ENCODE measurements around the gene AGPAT1. TPM values are rescaled to one million over a fixed set of nuclear protein-coding genes. Genes with fewer than 3 reads are reported as not detected.
"Not testable (repeated sequence)": the region's sequence is repeated elsewhere in the genome, so short reads cannot be mapped to it uniquely, and the experiment has no call there.

AGPAT1 gene
- total RNA-seq, 2 experiments from 2014 or later, result 30.4 to 30.5 TPM

DNA sequence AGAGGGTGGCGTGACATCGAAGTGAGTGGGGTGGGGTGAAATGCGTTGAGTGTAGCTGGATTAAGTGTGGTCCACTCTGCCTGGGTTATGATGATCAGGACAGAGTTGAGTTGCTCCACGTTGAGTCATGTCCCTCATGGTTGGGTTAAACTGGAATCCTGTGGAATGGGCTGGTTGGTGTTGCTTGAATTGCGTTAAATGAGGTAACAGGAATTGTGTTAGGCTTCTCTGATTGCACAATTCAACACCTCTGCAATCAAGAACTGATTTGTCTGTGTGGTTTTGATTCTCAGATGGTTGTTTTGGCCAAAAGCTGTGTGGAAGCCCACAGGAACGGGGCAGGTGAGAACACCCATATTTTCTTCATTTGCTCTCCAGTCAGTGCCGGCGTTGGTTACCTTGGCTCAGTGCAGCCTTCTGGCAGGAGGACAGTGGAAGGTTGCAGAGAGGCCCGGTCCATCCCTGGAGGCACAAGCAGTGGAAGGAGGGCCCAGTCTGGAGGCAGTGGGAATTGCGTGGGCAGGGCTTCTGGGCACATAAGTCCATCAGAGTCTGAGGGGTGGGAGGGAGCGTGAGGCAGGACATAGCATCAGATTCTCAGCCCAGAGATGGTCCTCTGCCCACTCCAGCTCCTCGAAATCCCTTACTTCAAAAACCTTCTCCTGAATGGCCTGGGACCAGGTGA is 36.3 kb upstream of the AGPAT1 start:
- no peaks in the 10 kb centered on the region for H3K27me3 Mint-ChIP-seq
- H3K27ac Mint-ChIP-seq, result no peak overlapping the region
- intact Hi-C loops (cut with DNase I, micrococcal nuclease), result no loop called here
- H3K4me3 Mint-ChIP-seq, result no peak overlapping the region
- H3K36me3 Mint-ChIP-seq (ENCODE audit: low read depth), result no peaks in the 10 kb centered on the region
- ChIA-PET POLR2A (no interaction called here), CTCF (no interaction called here)
- DNase-seq, result no peak
- H3K9me3 Mint-ChIP-seq (ENCODE audit: low read depth), result no peaks in the 10 kb centered on the region
- no peaks in the 10 kb centered on the region for H3K4me1 Mint-ChIP-seq
- no peak for ATAC-seq

DNA sequence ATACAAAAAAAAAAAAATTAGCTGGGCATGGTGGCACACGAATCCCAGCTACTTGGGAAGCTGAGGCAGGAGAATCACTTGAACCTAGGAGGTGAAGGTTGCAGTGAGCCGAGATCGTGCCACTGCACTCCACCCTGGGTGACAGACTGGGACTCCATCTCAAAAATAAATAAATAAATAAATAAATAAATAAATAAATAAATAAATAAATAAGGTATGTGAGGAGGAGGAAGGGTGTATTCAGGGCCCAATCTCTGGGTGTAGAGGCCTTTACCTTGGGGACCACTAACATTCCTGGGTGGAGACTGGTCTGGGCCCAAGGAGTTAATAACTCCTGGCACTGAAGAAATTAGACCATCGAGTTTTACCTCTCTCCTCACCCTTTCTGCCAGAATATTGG is 35.5 kb upstream of the AGPAT1 start:
- DNase-seq; H3K9me3 Mint-ChIP-seq (ENCODE audit: low read depth); H3K36me3 Mint-ChIP-seq (ENCODE audit: low read depth); CTCF ChIA-PET; POLR2A ChIA-PET; H3K4me1 Mint-ChIP-seq; H3K4me3 Mint-ChIP-seq; intact Hi-C loops (cut with DNase I, micrococcal nuclease); H3K27me3 Mint-ChIP-seq; ATAC-seq; H3K27ac Mint-ChIP-seq: not testable (repeated sequence)

DNA sequence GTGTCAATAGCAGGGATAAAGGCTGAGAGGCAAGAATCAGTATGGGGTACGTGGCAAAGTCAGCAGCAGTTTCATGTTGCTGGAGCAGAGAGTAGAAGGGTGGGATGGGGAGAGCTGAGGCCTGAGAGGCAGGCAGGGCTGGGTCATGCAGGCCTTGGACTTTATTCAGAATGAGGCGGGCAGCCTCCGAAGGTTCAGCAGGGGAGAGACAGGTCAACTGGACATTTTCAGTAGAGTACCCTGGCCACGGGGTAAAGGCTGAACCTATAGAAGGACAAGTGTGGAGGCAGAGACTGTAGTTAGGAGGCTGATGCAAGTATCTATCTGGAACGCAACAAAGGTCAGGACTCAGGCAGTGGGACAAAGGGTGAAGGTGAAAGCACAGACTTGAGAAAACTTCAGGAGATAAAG is 34.3 kb upstream of the AGPAT1 start:
- Mint-ChIP-seq H3K9me3 (ENCODE audit: low read depth) (no peaks in the 10 kb centered on the region), H3K36me3 (ENCODE audit: low read depth) (no peaks in the 10 kb centered on the region), H3K27ac (no peak overlapping the region), H3K4me1 (no peaks in the 10 kb centered on the region), H3K27me3 (no peaks in the 10 kb centered on the region), H3K4me3 (no peak overlapping the region)
- ChIA-PET CTCF (no interaction called here), POLR2A (interaction anchor here (0.7 kb wide), 1 partner anchor 13 kb away, joined by 3 read pairs; no protein-coding TSS in a partner anchor)
- DNase-seq, result no peak
- no peak for ATAC-seq
- intact Hi-C loops (cut with DNase I, micrococcal nuclease), result no loop called here

GRCh38 chr6:32208996-32209395 is 33.1 kb upstream of the AGPAT1 start:
- no peak for ATAC-seq
- Mint-ChIP-seq H3K36me3 (ENCODE audit: low read depth) (no peaks in the 10 kb centered on the region), H3K4me3 (no peak overlapping the region), H3K4me1 (no peaks in the 10 kb centered on the region), H3K27me3 (no peaks in the 10 kb centered on the region), H3K27ac (no peak overlapping the region), H3K9me3 (ENCODE audit: low read depth) (no peaks in the 10 kb centered on the region)
- DNase-seq, result no peak
- intact Hi-C loops (cut with DNase I, micrococcal nuclease), result no loop called here
- POLR2A ChIA-PET, result no interaction called here
- CTCF ChIA-PET, result no interaction called here

GRCh38 chr6:32204268-32204715 is 28.4 kb upstream of the AGPAT1 start:
- ChIA-PET POLR2A (no interaction called here), CTCF (no interaction called here)
- ATAC-seq (no peak), DNase-seq (no peak)
- intact Hi-C loops (cut with DNase I, micrococcal nuclease), result no loop called here
- Mint-ChIP-seq H3K36me3 (ENCODE audit: low read depth) (no peaks in the 10 kb centered on the region), H3K4me1 (no peaks in the 10 kb centered on the region), H3K4me3 (no peak overlapping the region), H3K9me3 (ENCODE audit: low read depth) (no peaks in the 10 kb centered on the region), H3K27me3 (no peaks in the 10 kb centered on the region), H3K27ac (no peak overlapping the region)

DNA sequence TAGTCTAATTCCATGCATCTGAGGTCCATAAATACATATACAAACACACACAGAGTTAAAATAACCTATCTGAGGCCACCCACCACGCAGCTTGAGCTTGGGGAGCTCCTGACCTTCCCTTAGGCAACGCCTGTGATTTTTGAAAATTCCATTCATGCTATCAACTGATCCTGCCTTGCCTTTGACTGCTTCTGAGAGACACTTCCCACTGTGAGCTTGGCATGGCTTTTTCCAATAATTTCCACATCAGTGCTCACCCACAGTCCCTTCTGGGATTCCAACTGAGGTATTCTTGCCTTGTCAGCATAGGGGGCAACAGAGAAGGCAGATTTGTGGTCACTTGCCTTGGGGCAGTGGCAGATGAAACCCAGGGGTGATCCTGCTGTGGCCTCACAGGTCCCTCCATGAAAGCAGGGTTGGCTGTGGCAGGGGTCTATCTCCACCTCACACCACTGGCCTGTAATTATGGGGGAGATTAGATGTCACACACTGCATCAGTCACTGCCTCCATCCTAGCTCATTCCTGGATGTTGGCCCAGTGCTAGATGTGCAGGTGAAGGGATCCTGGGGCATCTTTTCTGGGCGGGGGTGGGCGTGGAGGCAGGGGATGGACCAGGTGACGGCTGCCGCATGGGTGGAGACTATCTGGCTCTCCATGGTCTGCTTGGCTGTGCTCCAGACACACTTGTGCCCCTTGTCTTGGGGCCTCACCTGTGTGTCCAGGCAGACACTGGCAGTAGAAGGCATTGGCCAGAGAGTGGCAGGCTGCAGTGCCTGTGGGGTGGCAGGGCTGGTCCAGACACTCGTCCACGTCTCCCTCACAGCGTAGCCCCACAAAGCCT is 27.8 kb upstream of the AGPAT1 start:
- no peaks in the 10 kb centered on the region for H3K9me3 Mint-ChIP-seq (ENCODE audit: low read depth)
- ATAC-seq (no peak), DNase-seq (no peak)
- POLR2A ChIA-PET, result no interaction called here
- intact Hi-C loops (cut with DNase I, micrococcal nuclease), result no loop called here
- H3K36me3 Mint-ChIP-seq (ENCODE audit: low read depth), result no peaks in the 10 kb centered on the region
- H3K4me1 Mint-ChIP-seq, result no peaks in the 10 kb centered on the region
- H3K27ac Mint-ChIP-seq, result no peak overlapping the region
- no peak overlapping the region for H3K4me3 Mint-ChIP-seq
- no peaks in the 10 kb centered on the region for H3K27me3 Mint-ChIP-seq
- CTCF ChIA-PET, result interaction anchor here (0.7 kb wide), 1 partner anchor 395 kb away, joined by 3 read pairs; no protein-coding TSS in a partner anchor

GRCh38 chr6:32202186-32202585 is 26.3 kb upstream of the AGPAT1 start:
- no peaks in the 10 kb centered on the region for H3K27me3 Mint-ChIP-seq
- ATAC-seq, result no peak
- no peak overlapping the region for H3K4me3 Mint-ChIP-seq
- intact Hi-C loops (cut with DNase I, micrococcal nuclease), result no loop called here
- no peaks in the 10 kb centered on the region for H3K36me3 Mint-ChIP-seq (ENCODE audit: low read depth)
- ChIA-PET POLR2A (no interaction called here), CTCF (no interaction called here)
- no peak for DNase-seq
- no peaks in the 10 kb centered on the region for H3K4me1 Mint-ChIP-seq
- H3K27ac Mint-ChIP-seq, result no peak overlapping the region
- H3K9me3 Mint-ChIP-seq (ENCODE audit: low read depth), result no peaks in the 10 kb centered on the region

- Mint-ChIP-seq H3K9me3 (ENCODE audit: low read depth) (no peaks in the 10 kb centered on the region), H3K4me3 (no peak overlapping the region), H3K27ac (peak overlapping the region; percentile 47), H3K27me3 (no peaks in the 10 kb centered on the region), H3K4me1 (peaks cover 5% of the 10 kb centered on the region), H3K36me3 (ENCODE audit: low read depth) (no peaks in the 10 kb centered on the region)
- intact Hi-C loops (cut with DNase I, micrococcal nuclease), result no loop called here
- ChIA-PET POLR2A (no interaction called here), CTCF (interaction anchor here (0.7 kb wide), 1 partner anchor 97 kb away, joined by 3 read pairs; no protein-coding TSS in a partner anchor)
- ATAC-seq, result no peak
- no peak for DNase-seq
These were observed 25.0 kb upstream of the AGPAT1 start for GRCh38 chr6:32200711-32201475.

- no peak for ATAC-seq
- intact Hi-C loops (cut with DNase I, micrococcal nuclease), result loop anchor here (5.0 to 10.0 kb wide), 8 partner anchors 224 to 1216 kb away; partner anchors contain the start of genes BAG6 (in 1 of the 2), CLIC1 (in 1 of the 2), CUTA (in 1 of the 2) and DDX39B (in 1 of the 2)
These were observed 23.0 kb upstream of the AGPAT1 start for GRCh38 chr6:32198866-32199265.

GRCh38 chr6:32198345-32198696 is 22.4 kb upstream of the AGPAT1 start:
- POLR2A ChIA-PET, result no interaction called here
- CTCF ChIA-PET, result interaction anchor here (0.6 to 0.7 kb wide), 2 partner anchors 79 to 831 kb away, joined by 3 to 4 read pairs; no protein-coding TSS in a partner anchor
- no peaks in the 10 kb centered on the region for H3K9me3 Mint-ChIP-seq (ENCODE audit: low read depth)

More at GRCh38 chr6:32198866-32199265, 23.0 kb upstream of the AGPAT1 start:
- ChIA-PET POLR2A (no interaction called here), CTCF (interaction anchor here (0.8 kb wide), 1 partner anchor 44 kb away, joined by 3 read pairs; no protein-coding TSS in a partner anchor)
- Mint-ChIP-seq H3K4me1 (peaks cover 19% of the 10 kb centered on the region), H3K27ac (no peak overlapping the region), H3K9me3 (ENCODE audit: low read depth) (no peaks in the 10 kb centered on the region), H3K27me3 (no peaks in the 10 kb centered on the region), H3K36me3 (ENCODE audit: low read depth) (no peaks in the 10 kb centered on the region), H3K4me3 (no peak overlapping the region)
- DNase-seq, result no peak

More at GRCh38 chr6:32198345-32198696, 22.4 kb upstream of the AGPAT1 start:
- intact Hi-C loops (cut with DNase I, micrococcal nuclease), result loop anchor here (5.0 to 10.0 kb wide), 8 partner anchors 224 to 1216 kb away; partner anchors contain the start of genes BAG6 (in 1 of the 2), CLIC1 (in 1 of the 2), CUTA (in 1 of the 2) and DDX39B (in 1 of the 2)
- no peak overlapping the region for H3K4me3 Mint-ChIP-seq
- H3K4me1 Mint-ChIP-seq, result peaks cover 24% of the 10 kb centered on the region
- DNase-seq, result no peak
- H3K36me3 Mint-ChIP-seq (ENCODE audit: low read depth), result no peaks in the 10 kb centered on the region
- ATAC-seq, result no peak
- H3K27me3 Mint-ChIP-seq, result no peaks in the 10 kb centered on the region
- H3K27ac Mint-ChIP-seq, result no peak overlapping the region
